Liver (tissue), 9 donors: ENCODE results near the gene DPYD. TPM values are rescaled to one million over a fixed set of nuclear protein-coding genes. Genes with fewer than 3 reads are reported as not detected.
A peak's percentile ranks its signal among the peaks of the same experiment; 100 is the strongest.

Experiments
- DNase-seq: peaks from one replicate; pipeline ENCODE4 v3.0.0-alpha.2; 2017; ENCODE audit warnings: low spot score
- H3K27ac ChIP-seq, 2 donors: one replicate each; pipeline ENCODE4 v1.7.0; 2013; ENCODE audit warnings: inconsistent platforms in 2 of 2, low read length in 2 of 2, control low read depth in 1 of 2, low read depth in 1 of 2, mild to moderate bottlenecking in 1 of 2
- H3K27me3 ChIP-seq, 4 donors: one replicate each; pipeline versions ENCODE4 v1.6.1 to v1.7.0; 2013; ENCODE audit warnings: low read length in 3 of 4, inconsistent platforms in 1 of 4, mild to moderate bottlenecking in 1 of 4, moderate library complexity in 1 of 4; ENCODE audit not compliant: control insufficient read depth in 4 of 4, insufficient read depth in 4 of 4
- H3K36me3 ChIP-seq, 4 donors: one replicate each; pipeline versions ENCODE4 v1.6.1 to v1.7.0; 2013; ENCODE audit warnings: low read length in 3 of 4, mild to moderate bottlenecking in 3 of 4, low read depth in 1 of 4, moderate library complexity in 1 of 4; ENCODE audit not compliant: control insufficient read depth in 4 of 4, insufficient read depth in 3 of 4
- H3K4me1 ChIP-seq, 4 donors: one replicate each; pipeline versions ENCODE4 v1.6.1 to v1.7.0; 2013; ENCODE audit warnings: low read length in 3 of 4, mild to moderate bottlenecking in 3 of 4, moderate library complexity in 1 of 4; ENCODE audit not compliant: control insufficient read depth in 4 of 4, insufficient read depth in 4 of 4
- H3K4me3 ChIP-seq, 3 donors: one replicate each; pipeline versions ENCODE4 v1.6.1 to v1.7.0; 2013; ENCODE audit warnings: low read length in 3 of 3, control low read depth in 1 of 3, low read depth in 1 of 3, mild to moderate bottlenecking in 1 of 3
- H3K9ac ChIP-seq, 2 donors: one replicate each; pipeline ENCODE4 v1.7.0; 2013; ENCODE audit warnings: low read length in 2 of 2, mild to moderate bottlenecking in 2 of 2, moderate library complexity in 2 of 2, control low read depth in 1 of 2, low read depth in 1 of 2
- H3K9me3 ChIP-seq, 4 donors: one replicate each; pipeline versions ENCODE4 v1.6.1 to v1.7.0; 2013; ENCODE audit warnings: low read length in 3 of 4; ENCODE audit not compliant: control insufficient read depth in 4 of 4
- FOXA1 ChIP-seq: IDR thresholded peaks from 2 replicates; pipeline ENCODE4 v1.6.1; 2016; ENCODE audit warnings: antibody characterized with exemption
- HNF4A ChIP-seq, 2 donors: conservative IDR thresholded peaks; 2 replicates each; pipeline ENCODE4 v1.6.1; 2016; ENCODE audit warnings: antibody characterized with exemption in 2 of 2, mild to moderate bottlenecking in 2 of 2
- JUND ChIP-seq, 2 donors: IDR thresholded peaks; 2 replicates each; pipeline ENCODE4 v1.6.1; 2016; ENCODE audit warnings: antibody characterized with exemption in 2 of 2
- NR2F2 ChIP-seq: IDR thresholded peaks from 2 replicates; pipeline ENCODE4 v1.6.1; 2016; ENCODE audit warnings: antibody characterized with exemption
- RAD21 ChIP-seq, 2 donors: IDR thresholded peaks; 2 replicates each; pipeline ENCODE4 v1.6.1; 2016; ENCODE audit warnings: antibody characterized with exemption in 2 of 2, mild to moderate bottlenecking in 2 of 2
- RXRA ChIP-seq, 2 donors: IDR thresholded peaks; 2 replicates each; pipeline ENCODE4 v1.6.1; 2017 to 2018; ENCODE audit warnings: antibody characterized with exemption in 2 of 2, mild to moderate bottlenecking in 1 of 2
- SP1 ChIP-seq: IDR thresholded peaks from 2 replicates; pipeline ENCODE4 v1.6.1; 2018; ENCODE audit warnings: antibody characterized with exemption, mild to moderate bottlenecking
- TAF1 ChIP-seq: conservative IDR thresholded peaks from 2 replicates; pipeline ENCODE4 v1.6.1; 2016; ENCODE audit warnings: antibody characterized with exemption, mild to moderate bottlenecking
- YY1 ChIP-seq: IDR thresholded peaks from 2 replicates; pipeline ENCODE4 v1.6.1; 2016; ENCODE audit warnings: antibody characterized with exemption, mild to moderate bottlenecking
- WGBS: extraction: QIAGEN DNeasy Blood & Tissue Kit; methylation state at CpG from one replicate; pipeline ENCODE4 v1.1.7; 2013; 5-methylcytosine and 5-hydroxymethylcytosine counted together
- polyA plus RNA-seq, 2 donors: library from polyadenylated mRNA; stranded (reverse) in 1 of 2; unstranded in 1 of 2; fragments of 200-250 nt in 1 of 2; fragments of >200 nt in 1 of 2; fragmentation: Nextera tagmentation in 1 of 2; extraction: Ambion mirVana in 1 of 2; gene quantifications; one replicate each; pipeline versions ENCODE4 v1.2.1 to v1.2.3, GENCODE V29; 2013 to 2015
- total RNA-seq, 2 donors: library from RNA; depleted of rRNA; stranded (reverse); fragments of >200 nt; gene quantifications; one replicate each; pipeline ENCODE4 v1.2.3, GENCODE V29; 2014
- TF ChIP-seq, protein P1 (sequence below): IDR thresholded peaks from 2 replicates; pipeline ENCODE4 v1.6.1; 2016; ENCODE audit warnings: antibody characterized with exemption
- TF ChIP-seq, protein P2 (sequence below): fragments of 150-350 bp; IDR thresholded peaks from 2 replicates; pipeline ENCODE4 v1.5.1; 2017; ENCODE audit warnings: improper control_type of control experiment, low read depth, low read length; ENCODE audit not compliant: missing input control
- TF ChIP-seq, protein P3 (sequence below): IDR thresholded peaks from 2 replicates; pipeline ENCODE4 v1.6.1; 2016; ENCODE audit warnings: antibody characterized with exemption, mild to moderate bottlenecking
- TF ChIP-seq, protein P4 (sequence below): IDR thresholded peaks from 2 replicates; pipeline ENCODE4 v1.6.1; 2016; ENCODE audit warnings: antibody characterized with exemption
- donor health status: healthy.
- donor health status: healthy.
- donor health status: healthy.
- donor health status: healthy.
- donor health status: healthy.

The DPYD gene
- total and polyA plus RNA-seq, 4 donors, result 16.2 to 142 (median 47.0) TPM

DNA sequence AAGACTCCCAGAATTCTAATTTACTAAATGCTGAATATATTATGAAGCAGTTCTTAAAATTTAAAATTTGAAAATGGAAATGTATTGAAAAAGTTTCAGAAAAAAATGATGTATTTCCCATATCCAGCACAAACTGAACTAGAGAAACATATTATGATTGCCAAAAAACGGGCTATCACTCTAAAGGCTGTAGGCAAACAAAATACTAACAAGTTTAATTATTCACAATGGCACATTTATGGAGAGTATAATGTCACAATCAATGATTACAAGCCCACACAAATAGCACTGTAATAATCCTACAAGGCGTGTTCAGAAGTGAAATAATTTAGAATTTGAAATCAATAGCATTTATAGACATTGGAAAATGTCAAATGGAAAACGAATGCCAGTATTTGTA lies 667.9 kb downstream of the DPYD start:
- Histone ChIP-seq H3K4me1 (peaks cover 0 to 6% (median 2%) of the 10 kb centered on the region in 4 donors), H3K36me3 (peaks cover 0 to 2% (median 0%) of the 10 kb centered on the region in 4 donors), H3K9me3 (no peaks in the 10 kb centered on the region), H3K27me3 (no peaks in the 10 kb centered on the region), H3K9ac (no peak overlapping the region), H3K4me3 (no peak overlapping the region), H3K27ac (no peak overlapping the region)
- no peak for DNase-seq
- TF ChIP-seq RAD21 (IDR thresholded peaks at IDR 0.05), result no peak
- WGBS, result 51% methylated on average over 3 of the region's 3 CpGs

DNA sequence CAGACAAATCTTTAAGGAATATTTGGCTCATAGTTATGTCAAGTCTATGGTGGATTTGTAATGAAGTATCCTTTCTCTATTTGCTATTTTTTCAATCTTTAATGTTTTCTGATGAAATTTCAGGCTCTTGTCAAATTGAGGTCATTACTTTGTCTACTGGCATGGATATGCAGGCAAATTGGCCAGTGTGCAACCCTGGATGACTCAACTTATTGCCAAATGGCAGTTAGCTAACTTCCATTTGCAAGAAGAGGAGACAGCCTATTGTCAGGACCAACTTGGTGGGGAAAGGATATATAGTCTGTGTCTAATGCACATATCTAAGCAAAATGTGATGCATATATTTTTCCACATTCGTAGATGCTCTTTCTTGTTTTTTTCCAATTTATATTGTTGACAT lies 668.8 kb downstream of the DPYD start:
- Histone ChIP-seq H3K4me3 (no peak overlapping the region), H3K27me3 (no peaks in the 10 kb centered on the region), H3K9ac (no peak overlapping the region), H3K4me1 (peaks cover 0 to 6% (median 2%) of the 10 kb centered on the region in 4 donors), H3K36me3 (peaks cover 0 to 2% (median 0%) of the 10 kb centered on the region in 4 donors), H3K9me3 (no peaks in the 10 kb centered on the region), H3K27ac (no peak overlapping the region)
- no peak for DNase-seq
- TF ChIP-seq JUND (IDR thresholded peaks at IDR 0.05), result peak; percentile 97
- TF ChIP-seq, protein P1, sequence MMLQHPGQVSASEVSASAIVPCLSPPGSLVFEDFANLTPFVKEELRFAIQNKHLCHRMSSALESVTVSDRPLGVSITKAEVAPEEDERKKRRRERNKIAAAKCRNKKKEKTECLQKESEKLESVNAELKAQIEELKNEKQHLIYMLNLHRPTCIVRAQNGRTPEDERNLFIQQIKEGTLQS, result peak; percentile 97
- peak; percentile 42 to 51 for TF ChIP-seq HNF4A (conservative IDR thresholded peaks at IDR 0.05)
- TF ChIP-seq RAD21 (IDR thresholded peaks at IDR 0.05), result peak; percentile 17 to 33
- TF ChIP-seq, protein P2, sequence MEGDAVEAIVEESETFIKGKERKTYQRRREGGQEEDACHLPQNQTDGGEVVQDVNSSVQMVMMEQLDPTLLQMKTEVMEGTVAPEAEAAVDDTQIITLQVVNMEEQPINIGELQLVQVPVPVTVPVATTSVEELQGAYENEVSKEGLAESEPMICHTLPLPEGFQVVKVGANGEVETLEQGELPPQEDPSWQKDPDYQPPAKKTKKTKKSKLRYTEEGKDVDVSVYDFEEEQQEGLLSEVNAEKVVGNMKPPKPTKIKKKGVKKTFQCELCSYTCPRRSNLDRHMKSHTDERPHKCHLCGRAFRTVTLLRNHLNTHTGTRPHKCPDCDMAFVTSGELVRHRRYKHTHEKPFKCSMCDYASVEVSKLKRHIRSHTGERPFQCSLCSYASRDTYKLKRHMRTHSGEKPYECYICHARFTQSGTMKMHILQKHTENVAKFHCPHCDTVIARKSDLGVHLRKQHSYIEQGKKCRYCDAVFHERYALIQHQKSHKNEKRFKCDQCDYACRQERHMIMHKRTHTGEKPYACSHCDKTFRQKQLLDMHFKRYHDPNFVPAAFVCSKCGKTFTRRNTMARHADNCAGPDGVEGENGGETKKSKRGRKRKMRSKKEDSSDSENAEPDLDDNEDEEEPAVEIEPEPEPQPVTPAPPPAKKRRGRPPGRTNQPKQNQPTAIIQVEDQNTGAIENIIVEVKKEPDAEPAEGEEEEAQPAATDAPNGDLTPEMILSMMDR, result no peak
- TF ChIP-seq, protein P3, sequence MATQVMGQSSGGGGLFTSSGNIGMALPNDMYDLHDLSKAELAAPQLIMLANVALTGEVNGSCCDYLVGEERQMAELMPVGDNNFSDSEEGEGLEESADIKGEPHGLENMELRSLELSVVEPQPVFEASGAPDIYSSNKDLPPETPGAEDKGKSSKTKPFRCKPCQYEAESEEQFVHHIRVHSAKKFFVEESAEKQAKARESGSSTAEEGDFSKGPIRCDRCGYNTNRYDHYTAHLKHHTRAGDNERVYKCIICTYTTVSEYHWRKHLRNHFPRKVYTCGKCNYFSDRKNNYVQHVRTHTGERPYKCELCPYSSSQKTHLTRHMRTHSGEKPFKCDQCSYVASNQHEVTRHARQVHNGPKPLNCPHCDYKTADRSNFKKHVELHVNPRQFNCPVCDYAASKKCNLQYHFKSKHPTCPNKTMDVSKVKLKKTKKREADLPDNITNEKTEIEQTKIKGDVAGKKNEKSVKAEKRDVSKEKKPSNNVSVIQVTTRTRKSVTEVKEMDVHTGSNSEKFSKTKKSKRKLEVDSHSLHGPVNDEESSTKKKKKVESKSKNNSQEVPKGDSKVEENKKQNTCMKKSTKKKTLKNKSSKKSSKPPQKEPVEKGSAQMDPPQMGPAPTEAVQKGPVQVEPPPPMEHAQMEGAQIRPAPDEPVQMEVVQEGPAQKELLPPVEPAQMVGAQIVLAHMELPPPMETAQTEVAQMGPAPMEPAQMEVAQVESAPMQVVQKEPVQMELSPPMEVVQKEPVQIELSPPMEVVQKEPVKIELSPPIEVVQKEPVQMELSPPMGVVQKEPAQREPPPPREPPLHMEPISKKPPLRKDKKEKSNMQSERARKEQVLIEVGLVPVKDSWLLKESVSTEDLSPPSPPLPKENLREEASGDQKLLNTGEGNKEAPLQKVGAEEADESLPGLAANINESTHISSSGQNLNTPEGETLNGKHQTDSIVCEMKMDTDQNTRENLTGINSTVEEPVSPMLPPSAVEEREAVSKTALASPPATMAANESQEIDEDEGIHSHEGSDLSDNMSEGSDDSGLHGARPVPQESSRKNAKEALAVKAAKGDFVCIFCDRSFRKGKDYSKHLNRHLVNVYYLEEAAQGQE, result peak; percentile 35
- peak; percentile 41 to 55 for TF ChIP-seq RXRA (IDR thresholded peaks at IDR 0.05)
- peak; percentile 9 for TF ChIP-seq SP1
- no peak for TF ChIP-seq NR2F2
- TF ChIP-seq, protein P4, sequence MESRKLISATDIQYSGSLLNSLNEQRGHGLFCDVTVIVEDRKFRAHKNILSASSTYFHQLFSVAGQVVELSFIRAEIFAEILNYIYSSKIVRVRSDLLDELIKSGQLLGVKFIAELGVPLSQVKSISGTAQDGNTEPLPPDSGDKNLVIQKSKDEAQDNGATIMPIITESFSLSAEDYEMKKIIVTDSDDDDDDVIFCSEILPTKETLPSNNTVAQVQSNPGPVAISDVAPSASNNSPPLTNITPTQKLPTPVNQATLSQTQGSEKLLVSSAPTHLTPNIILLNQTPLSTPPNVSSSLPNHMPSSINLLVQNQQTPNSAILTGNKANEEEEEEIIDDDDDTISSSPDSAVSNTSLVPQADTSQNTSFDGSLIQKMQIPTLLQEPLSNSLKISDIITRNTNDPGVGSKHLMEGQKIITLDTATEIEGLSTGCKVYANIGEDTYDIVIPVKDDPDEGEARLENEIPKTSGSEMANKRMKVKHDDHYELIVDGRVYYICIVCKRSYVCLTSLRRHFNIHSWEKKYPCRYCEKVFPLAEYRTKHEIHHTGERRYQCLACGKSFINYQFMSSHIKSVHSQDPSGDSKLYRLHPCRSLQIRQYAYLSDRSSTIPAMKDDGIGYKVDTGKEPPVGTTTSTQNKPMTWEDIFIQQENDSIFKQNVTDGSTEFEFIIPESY, result peak; percentile 43
- TF ChIP-seq TAF1, result no peak
- peak; percentile 93 for TF ChIP-seq YY1
- TF ChIP-seq FOXA1, result no peak
- 58% methylated on average over 1 of the region's 1 CpG for WGBS
